HUES6 (cell line): ENCODE data around the gene PHACTR1.

Experiments
- H3K27ac ChIP-seq: 2 replicates; pipeline ENCODE4 v1.7.0; 2013; ENCODE audit warnings: low read depth, mild to moderate bottlenecking, low read length, inconsistent platforms
- H3K27me3 ChIP-seq: 2 replicates; pipeline ENCODE4 v1.6.1; 2013; ENCODE audit warnings: low read length; ENCODE audit not compliant: control insufficient read depth, insufficient read depth
- H3K36me3 ChIP-seq: 2 replicates; pipeline ENCODE4 v1.6.1; 2013; ENCODE audit warnings: low read length; ENCODE audit not compliant: control insufficient read depth, insufficient read depth
- H3K4me1 ChIP-seq: 2 replicates; pipeline ENCODE4 v1.6.1; 2013; ENCODE audit warnings: low read length; ENCODE audit not compliant: control insufficient read depth, insufficient read depth
- H3K4me3 ChIP-seq: 2 replicates; pipeline ENCODE4 v1.5.1; 2013; ENCODE audit warnings: low read depth, low read length
- H3K9ac ChIP-seq: one replicate; pipeline ENCODE4 v1.6.1; 2013; ENCODE audit warnings: mild to moderate bottlenecking, low read length
- H3K9me3 ChIP-seq: 2 replicates; pipeline ENCODE4 v1.6.1; 2013; ENCODE audit warnings: low read depth, low read length; ENCODE audit not compliant: control insufficient read depth, insufficient read depth

Gene PHACTR1

GRCh38 chr6:13190376-13190775 lies 473.8 kb downstream of the PHACTR1 start:
- H3K9me3 ChIP-seq = no peaks in the 10 kb centered on the region
- no peaks in the 10 kb centered on the region for H3K27me3 ChIP-seq
- no peak overlapping the region for H3K4me3 ChIP-seq
- H3K9ac ChIP-seq = no peak overlapping the region
- peaks cover 13% of the 10 kb centered on the region for H3K4me1 ChIP-seq
- H3K36me3 ChIP-seq = no peaks in the 10 kb centered on the region
- no peak overlapping the region for H3K27ac ChIP-seq

- peaks cover 13% of the 10 kb centered on the region for H3K4me1 ChIP-seq
- H3K36me3 ChIP-seq = no peaks in the 10 kb centered on the region
- H3K9me3 ChIP-seq = no peaks in the 10 kb centered on the region
- no peak overlapping the region for H3K27ac ChIP-seq
- no peak overlapping the region for H3K4me3 ChIP-seq
- H3K9ac ChIP-seq = no peak overlapping the region
- H3K27me3 ChIP-seq = no peaks in the 10 kb centered on the region
These were observed 474.9 kb downstream of the PHACTR1 start for GRCh38 chr6:13191461-13191860.

DNA sequence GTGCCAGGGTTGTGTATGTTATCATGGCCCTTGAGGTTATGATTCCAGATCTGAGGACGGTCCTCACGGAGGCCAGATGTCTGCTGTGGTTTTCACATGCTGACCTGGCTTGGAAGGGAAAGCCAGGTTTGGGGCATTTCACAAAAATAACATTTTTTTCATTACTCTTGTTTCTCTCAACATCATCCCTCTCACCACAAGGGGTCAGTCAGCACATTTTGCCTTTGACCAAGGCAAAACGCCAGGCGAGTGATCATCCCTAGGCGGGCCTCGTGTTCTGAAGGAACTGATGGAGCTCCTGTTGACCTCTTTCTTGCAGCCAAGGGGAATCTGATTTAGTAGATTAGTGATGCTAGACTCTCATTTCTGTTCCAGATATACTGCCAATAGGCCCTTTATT lies 478.3 kb downstream of the PHACTR1 start:
- Histone ChIP-seq H3K27ac (no peak overlapping the region), H3K4me3 (no peak overlapping the region), H3K9me3 (no peaks in the 10 kb centered on the region), H3K9ac (no peak overlapping the region), H3K36me3 (no peaks in the 10 kb centered on the region), H3K4me1 (peaks cover 13% of the 10 kb centered on the region), H3K27me3 (no peaks in the 10 kb centered on the region)

DNA sequence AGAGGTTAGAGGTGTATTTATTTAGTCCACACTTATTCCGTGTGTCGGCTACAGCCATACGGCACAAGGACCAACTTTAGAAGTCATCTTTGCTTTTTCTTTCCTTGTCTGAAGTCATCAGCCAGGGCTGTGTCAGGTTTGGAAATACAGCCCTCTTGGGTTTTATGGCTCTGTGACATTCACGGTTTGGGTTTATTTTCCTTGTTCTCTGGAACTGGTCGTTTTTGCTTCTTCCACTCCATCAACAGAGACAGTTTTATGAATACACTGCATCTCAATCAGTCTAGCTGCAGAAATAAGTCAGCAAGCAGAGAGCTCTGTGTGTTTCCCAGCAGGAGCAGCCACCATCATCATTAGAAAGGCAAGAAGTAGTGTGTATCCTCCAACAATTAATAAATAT lies 479.2 kb downstream of the PHACTR1 start:
- H3K4me1 ChIP-seq = peaks cover 13% of the 10 kb centered on the region
- no peaks in the 10 kb centered on the region for H3K27me3 ChIP-seq
- H3K4me3 ChIP-seq = no peak overlapping the region
- H3K36me3 ChIP-seq = no peaks in the 10 kb centered on the region
- H3K9ac ChIP-seq = no peak overlapping the region
- no peak overlapping the region for H3K27ac ChIP-seq
- H3K9me3 ChIP-seq = no peaks in the 10 kb centered on the region

DNA sequence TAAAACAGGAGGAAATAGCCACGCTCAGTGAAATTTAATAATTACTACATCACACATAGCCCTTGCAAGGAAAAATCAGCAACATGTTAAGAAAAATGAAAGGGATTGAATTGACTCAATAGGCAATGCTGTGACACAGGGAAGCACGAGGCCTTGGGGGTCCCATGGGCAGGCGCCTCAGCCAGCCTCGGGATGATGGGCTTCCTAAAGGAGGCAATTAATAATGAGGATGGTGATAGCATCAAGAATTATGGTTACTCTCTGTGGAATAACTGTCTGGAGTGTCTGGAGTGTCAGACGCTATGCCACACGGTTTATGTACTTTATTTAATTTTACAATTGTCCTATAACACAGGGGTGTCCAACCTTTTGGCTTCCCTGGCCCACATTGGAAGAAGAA lies 481.6 kb downstream of the PHACTR1 start:
- H3K9ac ChIP-seq = no peak overlapping the region
- H3K4me3 ChIP-seq = no peak overlapping the region
- no peaks in the 10 kb centered on the region for H3K27me3 ChIP-seq
- H3K9me3 ChIP-seq = no peaks in the 10 kb centered on the region
- no peak overlapping the region for H3K27ac ChIP-seq
- H3K4me1 ChIP-seq = no peaks in the 10 kb centered on the region
- H3K36me3 ChIP-seq = no peaks in the 10 kb centered on the region

GRCh38 chr6:13201336-13201735 lies 484.8 kb downstream of the PHACTR1 start:
- Histone ChIP-seq H3K36me3 (no peaks in the 10 kb centered on the region), H3K4me1 (no peaks in the 10 kb centered on the region), H3K9ac (no peak overlapping the region), H3K27ac (no peak overlapping the region), H3K9me3 (no peaks in the 10 kb centered on the region), H3K4me3 (no peak overlapping the region), H3K27me3 (no peaks in the 10 kb centered on the region)

- no peak overlapping the region for H3K4me3 ChIP-seq
- no peak overlapping the region for H3K9ac ChIP-seq
- H3K36me3 ChIP-seq = no peaks in the 10 kb centered on the region
- no peaks in the 10 kb centered on the region for H3K27me3 ChIP-seq
- H3K9me3 ChIP-seq = no peaks in the 10 kb centered on the region
- no peaks in the 10 kb centered on the region for H3K4me1 ChIP-seq
- no peak overlapping the region for H3K27ac ChIP-seq
These were observed 486.6 kb downstream of the PHACTR1 start for GRCh38 chr6:13203145-13203544.

GRCh38 chr6:13205106-13205505 lies 488.5 kb downstream of the PHACTR1 start:
- Histone ChIP-seq H3K4me3 (no peak overlapping the region), H3K4me1 (no peaks in the 10 kb centered on the region), H3K27me3 (no peaks in the 10 kb centered on the region), H3K9me3 (no peaks in the 10 kb centered on the region), H3K9ac (no peak overlapping the region), H3K36me3 (no peaks in the 10 kb centered on the region), H3K27ac (no peak overlapping the region)

DNA sequence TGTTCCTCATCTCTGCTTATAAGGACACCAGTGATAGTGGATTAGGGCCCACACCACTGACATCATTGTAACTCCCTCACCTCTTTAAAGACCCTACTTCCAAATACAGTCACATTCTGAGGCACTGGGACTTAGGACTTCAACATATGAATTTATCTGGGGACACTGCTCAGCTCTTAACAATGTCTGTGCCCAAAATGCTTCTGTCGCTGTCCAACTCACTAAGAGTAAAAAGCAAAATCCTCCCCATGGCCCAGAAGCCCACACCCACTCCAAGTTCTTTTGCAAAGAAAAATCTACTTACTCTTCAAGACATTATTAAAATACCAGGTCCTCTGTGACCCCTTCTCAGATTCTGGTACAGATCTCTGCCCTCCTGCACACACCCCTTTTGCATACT lies 495.5 kb downstream of the PHACTR1 start:
- Histone ChIP-seq H3K27me3 (no peaks in the 10 kb centered on the region), H3K4me1 (no peaks in the 10 kb centered on the region), H3K36me3 (no peaks in the 10 kb centered on the region), H3K9me3 (no peaks in the 10 kb centered on the region), H3K4me3 (no peak overlapping the region), H3K9ac (no peak overlapping the region), H3K27ac (no peak overlapping the region)

DNA sequence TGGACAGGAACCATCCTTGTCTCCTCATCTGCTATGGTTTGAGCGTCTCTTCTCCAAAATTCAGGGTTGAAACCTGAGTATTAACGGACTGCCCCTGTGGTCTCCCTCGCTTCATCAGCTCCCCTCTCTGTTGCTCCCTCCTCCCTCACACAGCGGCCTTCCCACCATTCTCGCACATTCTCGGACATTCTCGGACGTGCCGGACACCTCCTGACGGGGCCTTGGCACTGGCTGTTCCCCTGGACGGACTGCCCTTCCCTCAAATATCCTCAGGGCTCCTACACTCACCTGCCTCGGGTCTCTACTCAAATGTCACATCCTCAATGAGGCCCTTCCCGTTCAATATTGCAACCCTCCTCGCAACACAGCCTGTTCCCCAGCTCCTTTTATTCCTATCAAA lies 496.0 kb downstream of the PHACTR1 start:
- no peaks in the 10 kb centered on the region for H3K4me1 ChIP-seq
- no peak overlapping the region for H3K9ac ChIP-seq
- H3K27ac ChIP-seq = no peak overlapping the region
- no peaks in the 10 kb centered on the region for H3K36me3 ChIP-seq
- H3K9me3 ChIP-seq = no peaks in the 10 kb centered on the region
- no peaks in the 10 kb centered on the region for H3K27me3 ChIP-seq
- H3K4me3 ChIP-seq = no peak overlapping the region

GRCh38 chr6:13215390-13215789 lies 498.8 kb downstream of the PHACTR1 start:
- Histone ChIP-seq H3K4me1 (no peaks in the 10 kb centered on the region), H3K9ac (no peak overlapping the region), H3K9me3 (no peaks in the 10 kb centered on the region), H3K27me3 (no peaks in the 10 kb centered on the region), H3K36me3 (no peaks in the 10 kb centered on the region), H3K27ac (no peak overlapping the region), H3K4me3 (no peak overlapping the region)
